Measurements from ENCODE around the gene TCAP. TPM values are rescaled to one million over a fixed set of nuclear protein-coding genes. Genes with fewer than 3 reads are reported as not detected.

Gene TCAP
- polyA plus RNA-seq, 1 donor from 2014 or later = 3.7 TPM

GRCh38 chr17:39625198-39625785 is 39.9 kb upstream of the TCAP start:
- Histone ChIP-seq H3K4me2 (ENCODE audit: low read length) (no peak overlapping the region), H3K4me3 (ENCODE audit: low read length) (peak overlapping the region; percentile 66), H3K27ac (ENCODE audit: low read length) (no peak overlapping the region), H3K9ac (ENCODE audit: low read length) (peak overlapping the region; percentile 20), H4K20me1 (ENCODE audit: insufficient read depth) (no peaks in the 10 kb centered on the region), H2AFZ (ENCODE audit: low read depth, low read length) (no peak overlapping the region), H3K27me3 (ENCODE audit: insufficient read depth, low read depth, low read length) (peaks cover 54% of the 10 kb centered on the region), H3K9me2 (ENCODE audit: insufficient read depth, low read length) (no peaks in the 10 kb centered on the region), H3K9me3 (ENCODE audit: low read length) (no peaks in the 10 kb centered on the region), H3K36me3 (ENCODE audit: insufficient read depth, low read length) (no peaks in the 10 kb centered on the region), H3K79me2 (replicated peaks; ENCODE audit: insufficient read depth, low read length) (no peaks in the 10 kb centered on the region), H3F3A (ENCODE audit: insufficient read depth, low read length, poor library complexity, severe bottlenecking) (no peaks in the 10 kb centered on the region)
- TF ChIP-seq SMC3 (conservative IDR thresholded peaks at IDR 0.05; ENCODE audit: poor library complexity) (no peak), CTCF (IDR thresholded peaks at IDR 0.05; ENCODE audit: poor library complexity, severe bottlenecking) (no peak), REST (IDR thresholded peaks at IDR 0.05; ENCODE audit: borderline replicate concordance) (no peak), EZH2 (IDR thresholded peaks at IDR 0.05; ENCODE audit: borderline replicate concordance, insufficient read depth, low read length, poor library complexity, severe bottlenecking) (no peak)

- H3K9ac ChIP-seq (ENCODE audit: low read length) = peak within 1 kb of the TSS; percentile 43
- no peaks in the 10 kb centered on the region for H3K9me3 ChIP-seq (ENCODE audit: low read length)
- no peak for TF ChIP-seq REST (IDR thresholded peaks at IDR 0.05; ENCODE audit: borderline replicate concordance)
- peak; percentile 46 for TF ChIP-seq EP300 (conservative IDR thresholded peaks at IDR 0.05; ENCODE audit: poor library complexity, severe bottlenecking)
- TF ChIP-seq POLR2AphosphoS5 (IDR thresholded peaks at IDR 0.05) = no peak
- no peaks in the 10 kb centered on the region for H3K36me3 ChIP-seq (ENCODE audit: insufficient read depth, low read length)
- no peaks in the 10 kb centered on the region for H3F3A ChIP-seq (ENCODE audit: insufficient read depth, low read length, poor library complexity, severe bottlenecking)
- no peaks in the 10 kb centered on the region for H4K20me1 ChIP-seq (ENCODE audit: insufficient read depth)
- H3K27me3 ChIP-seq (ENCODE audit: insufficient read depth, low read depth, low read length) = peaks cover 50% of the 10 kb centered on the region
- H3K4me3 ChIP-seq (ENCODE audit: low read length) = peak within 1 kb of the TSS; percentile 66
- no peaks in the 10 kb centered on the region for H3K9me2 ChIP-seq (ENCODE audit: insufficient read depth, low read length)
- peak within 1 kb of the TSS; percentile 55 for H3K4me2 ChIP-seq (ENCODE audit: low read length)
- no peaks in the 10 kb centered on the region for H3K79me2 ChIP-seq (replicated peaks; ENCODE audit: insufficient read depth, low read length)
- no peak within 1 kb of the TSS for H3K27ac ChIP-seq (ENCODE audit: low read length)
- no peak within 1 kb of the TSS for H2AFZ ChIP-seq (ENCODE audit: low read depth, low read length)
Measured at GRCh38 chr17:39626171-39627046, 38.7 kb upstream of the TCAP start, which contains the start of gene PPP1R1B. PPP1R1B (plus strand) TSS chr17:39626952; CDS start chr17:39627393, 441 bp downstream.

Data from neural cell (in vitro differentiated cells).